ENCODE data around the gene NAP1L4.

DNA sequence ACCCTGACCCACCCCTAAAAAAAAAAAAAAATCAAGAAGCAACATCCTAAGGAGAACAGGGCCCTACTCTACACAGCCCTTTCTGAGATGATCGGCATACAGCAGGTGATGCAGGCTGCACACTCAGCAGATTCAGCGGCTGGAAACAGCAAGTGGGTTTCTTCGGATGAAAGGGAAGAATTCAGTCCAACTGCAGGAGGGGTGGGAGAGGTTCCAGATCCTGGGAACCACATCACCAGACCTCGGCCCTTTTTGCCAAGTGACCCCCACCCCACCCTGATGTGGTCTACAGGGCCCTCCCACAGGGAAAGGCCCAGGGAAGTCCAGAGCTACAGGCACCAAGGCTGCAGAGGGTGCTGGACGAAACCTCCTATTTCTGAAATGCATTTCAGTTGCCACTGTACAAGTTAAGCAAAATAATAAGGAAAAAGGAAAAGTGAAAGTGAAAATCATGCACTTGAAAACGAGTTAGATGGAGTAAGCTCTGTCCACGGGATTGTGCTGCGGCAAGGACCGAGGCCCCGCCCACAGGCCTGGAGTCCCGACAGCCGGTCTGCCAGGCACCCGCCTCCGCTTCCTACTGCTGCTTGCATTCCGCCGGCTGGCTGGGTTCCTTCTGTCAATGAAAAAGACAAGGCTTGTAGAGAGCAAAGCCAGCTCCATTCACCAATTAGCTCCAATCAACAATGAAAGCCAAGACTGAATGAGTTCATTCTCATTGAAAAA, 46.9 kb downstream of the NAP1L4 start:
- TF ChIP-seq, protein P1, sequence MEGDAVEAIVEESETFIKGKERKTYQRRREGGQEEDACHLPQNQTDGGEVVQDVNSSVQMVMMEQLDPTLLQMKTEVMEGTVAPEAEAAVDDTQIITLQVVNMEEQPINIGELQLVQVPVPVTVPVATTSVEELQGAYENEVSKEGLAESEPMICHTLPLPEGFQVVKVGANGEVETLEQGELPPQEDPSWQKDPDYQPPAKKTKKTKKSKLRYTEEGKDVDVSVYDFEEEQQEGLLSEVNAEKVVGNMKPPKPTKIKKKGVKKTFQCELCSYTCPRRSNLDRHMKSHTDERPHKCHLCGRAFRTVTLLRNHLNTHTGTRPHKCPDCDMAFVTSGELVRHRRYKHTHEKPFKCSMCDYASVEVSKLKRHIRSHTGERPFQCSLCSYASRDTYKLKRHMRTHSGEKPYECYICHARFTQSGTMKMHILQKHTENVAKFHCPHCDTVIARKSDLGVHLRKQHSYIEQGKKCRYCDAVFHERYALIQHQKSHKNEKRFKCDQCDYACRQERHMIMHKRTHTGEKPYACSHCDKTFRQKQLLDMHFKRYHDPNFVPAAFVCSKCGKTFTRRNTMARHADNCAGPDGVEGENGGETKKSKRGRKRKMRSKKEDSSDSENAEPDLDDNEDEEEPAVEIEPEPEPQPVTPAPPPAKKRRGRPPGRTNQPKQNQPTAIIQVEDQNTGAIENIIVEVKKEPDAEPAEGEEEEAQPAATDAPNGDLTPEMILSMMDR (IDR thresholded peaks at IDR 0.05) = no peak
- TF ChIP-seq EZH2 (IDR thresholded peaks at IDR 0.05; ENCODE audit: borderline replicate concordance, insufficient read depth, low read depth, low read length, poor library complexity, severe bottlenecking) = no peak

All from B cell (primary cell).